Measurements from ENCODE around the gene CRYGN.

Gene CRYGN

GRCh38 chr7:151389096-151389767 lies 50.7 kb downstream of the CRYGN start:
- no peak for DNase-seq

- DNase-seq = no peak
Measured at GRCh38 chr7:151388430-151388829, 51.5 kb downstream of the CRYGN start.

- no peak for DNase-seq
Measured at GRCh38 chr7:151388007-151388297, 52.0 kb downstream of the CRYGN start.

- no peak for DNase-seq
Measured at GRCh38 chr7:151387161-151388006, 52.6 kb downstream of the CRYGN start.

DNA sequence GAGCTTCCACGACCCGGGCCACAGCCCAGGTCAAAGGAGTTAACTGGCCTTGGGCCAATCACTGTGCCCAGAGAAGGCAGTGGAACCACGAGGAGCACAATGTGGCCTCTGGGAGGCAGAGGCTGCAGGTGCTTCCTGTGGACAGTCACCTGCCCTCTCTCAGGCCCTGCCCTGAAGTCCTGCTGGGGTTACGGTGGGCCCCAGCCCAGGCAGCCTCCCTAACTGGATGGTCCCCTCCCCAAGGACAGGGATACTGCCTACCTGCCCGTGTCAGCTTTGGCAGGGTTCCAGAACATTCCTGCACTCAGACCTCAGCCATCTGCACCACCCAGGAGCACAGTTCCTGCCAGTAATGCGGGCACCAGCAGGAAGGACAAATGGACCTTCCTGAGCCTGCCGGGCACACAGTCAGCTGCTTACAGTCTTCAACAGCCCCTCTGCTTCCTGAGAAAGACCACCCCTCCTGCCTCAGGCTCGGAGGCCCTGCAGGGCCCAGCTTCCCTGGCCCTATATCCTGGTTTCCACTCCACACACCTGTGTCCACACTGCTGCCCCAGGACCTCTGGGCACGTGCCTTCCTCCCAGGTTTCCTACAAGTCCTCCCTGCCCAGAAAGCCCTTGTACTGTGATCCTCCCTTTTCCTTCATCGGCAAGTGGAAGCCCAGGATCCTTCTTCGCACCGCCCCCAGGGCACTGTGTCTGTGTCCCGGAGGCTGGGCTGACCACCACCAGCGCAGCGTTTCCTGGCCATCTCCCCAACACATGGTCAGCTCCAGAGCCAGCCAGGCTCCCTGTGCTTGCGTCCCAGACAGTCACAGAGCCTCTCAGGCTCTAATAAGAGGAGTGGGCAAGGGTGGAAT lies 53.4 kb downstream of the CRYGN start:
- DNase-seq = no peak

- DNase-seq = no peak
Measured at GRCh38 chr7:151385626-151386300, 54.2 kb downstream of the CRYGN start.

- no peak for DNase-seq
Measured at GRCh38 chr7:151384776-151385625, 54.9 kb downstream of the CRYGN start.

- no peak for DNase-seq
Measured at GRCh38 chr7:151384352-151384697, 55.6 kb downstream of the CRYGN start.

- DNase-seq = no peak
Measured at GRCh38 chr7:151383638-151384351, 56.1 kb downstream of the CRYGN start.

- no peak for DNase-seq
Measured at GRCh38 chr7:151382079-151382885, 57.7 kb downstream of the CRYGN start.

GRCh38 chr7:151381348-151382078 lies 58.4 kb downstream of the CRYGN start:
- no peak for DNase-seq

DNA sequence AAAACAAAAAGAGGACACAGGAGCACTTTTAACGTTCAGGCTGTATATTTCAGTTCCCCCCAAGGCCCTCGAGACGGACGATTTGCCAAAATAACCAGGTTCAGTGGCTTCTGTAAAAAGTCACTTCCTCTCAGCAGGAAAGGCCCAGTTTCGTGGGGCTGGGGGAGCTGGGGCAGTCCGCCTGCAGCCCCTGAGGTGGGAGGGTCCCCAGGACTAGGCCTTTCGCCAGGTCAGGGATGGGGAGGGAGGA lies 58.9 kb downstream of the CRYGN start:
- DNase-seq = no peak

- no peak for DNase-seq
Measured at GRCh38 chr7:151380199-151381097, 59.5 kb downstream of the CRYGN start.

GRCh38 chr7:151379534-151380198 lies 60.3 kb downstream of the CRYGN start:
- DNase-seq = no peak

GRCh38 chr7:151379193-151379520 lies 60.8 kb downstream of the CRYGN start:
- no peak for DNase-seq

Measured in T1000 (cell line).